ENCODE measurements around the gene XKR7.

DNA sequence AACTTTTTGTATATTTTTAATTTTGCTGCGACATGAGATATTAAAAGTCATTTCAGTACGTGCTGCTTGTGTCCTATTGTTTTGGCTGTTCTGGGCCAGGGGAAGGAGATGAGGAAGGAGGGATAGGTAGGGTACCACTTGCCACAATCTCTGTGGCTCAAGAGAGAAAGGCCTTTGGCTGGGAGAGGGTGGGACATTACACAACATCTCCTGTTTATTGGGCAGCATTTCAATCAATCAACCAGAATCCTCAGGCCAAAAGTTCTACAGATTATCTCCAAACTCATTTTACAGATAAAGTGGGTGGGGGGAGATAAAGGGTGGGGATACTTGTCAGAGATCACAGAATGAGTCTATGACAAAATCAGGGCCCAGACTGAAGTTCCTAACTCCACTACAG lies 35.4 kb downstream of the XKR7 start:
- TF ChIP-seq, protein P1, sequence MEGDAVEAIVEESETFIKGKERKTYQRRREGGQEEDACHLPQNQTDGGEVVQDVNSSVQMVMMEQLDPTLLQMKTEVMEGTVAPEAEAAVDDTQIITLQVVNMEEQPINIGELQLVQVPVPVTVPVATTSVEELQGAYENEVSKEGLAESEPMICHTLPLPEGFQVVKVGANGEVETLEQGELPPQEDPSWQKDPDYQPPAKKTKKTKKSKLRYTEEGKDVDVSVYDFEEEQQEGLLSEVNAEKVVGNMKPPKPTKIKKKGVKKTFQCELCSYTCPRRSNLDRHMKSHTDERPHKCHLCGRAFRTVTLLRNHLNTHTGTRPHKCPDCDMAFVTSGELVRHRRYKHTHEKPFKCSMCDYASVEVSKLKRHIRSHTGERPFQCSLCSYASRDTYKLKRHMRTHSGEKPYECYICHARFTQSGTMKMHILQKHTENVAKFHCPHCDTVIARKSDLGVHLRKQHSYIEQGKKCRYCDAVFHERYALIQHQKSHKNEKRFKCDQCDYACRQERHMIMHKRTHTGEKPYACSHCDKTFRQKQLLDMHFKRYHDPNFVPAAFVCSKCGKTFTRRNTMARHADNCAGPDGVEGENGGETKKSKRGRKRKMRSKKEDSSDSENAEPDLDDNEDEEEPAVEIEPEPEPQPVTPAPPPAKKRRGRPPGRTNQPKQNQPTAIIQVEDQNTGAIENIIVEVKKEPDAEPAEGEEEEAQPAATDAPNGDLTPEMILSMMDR (IDR thresholded peaks at IDR 0.05; ENCODE audit: insufficient read depth, low read depth, low read length), result no peak
- TF ChIP-seq EZH2 (IDR thresholded peaks at IDR 0.05; ENCODE audit: insufficient read depth, low read length), result no peak
